Measurements from ENCODE around the gene SNX9.
"Not testable (repeated sequence)": the region's sequence is repeated elsewhere in the genome, so short reads cannot be mapped to it uniquely, and the experiment has no call there.

The SNX9 gene

DNA sequence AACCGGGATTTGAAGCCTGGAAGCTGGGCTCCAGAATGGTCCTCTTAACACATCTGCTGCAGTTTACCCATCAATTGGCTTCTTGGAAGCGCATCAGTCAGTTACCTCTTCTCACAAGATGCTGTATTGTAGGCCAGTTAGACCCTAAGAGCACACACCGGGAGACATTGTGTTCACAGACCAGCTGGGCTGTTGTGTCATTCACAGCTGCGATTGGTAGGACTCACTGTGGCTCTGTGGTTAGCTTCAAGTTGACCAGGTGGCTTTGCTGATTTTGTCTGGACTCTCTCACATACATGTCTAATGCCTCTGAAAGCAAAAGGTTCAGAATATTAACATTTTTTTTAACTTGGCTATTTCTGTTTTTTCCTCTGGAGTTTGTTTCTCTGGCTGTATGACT lies 64.8 kb downstream of the SNX9 start:
- DNase-seq (ENCODE audit: low spot score): no peak

DNA sequence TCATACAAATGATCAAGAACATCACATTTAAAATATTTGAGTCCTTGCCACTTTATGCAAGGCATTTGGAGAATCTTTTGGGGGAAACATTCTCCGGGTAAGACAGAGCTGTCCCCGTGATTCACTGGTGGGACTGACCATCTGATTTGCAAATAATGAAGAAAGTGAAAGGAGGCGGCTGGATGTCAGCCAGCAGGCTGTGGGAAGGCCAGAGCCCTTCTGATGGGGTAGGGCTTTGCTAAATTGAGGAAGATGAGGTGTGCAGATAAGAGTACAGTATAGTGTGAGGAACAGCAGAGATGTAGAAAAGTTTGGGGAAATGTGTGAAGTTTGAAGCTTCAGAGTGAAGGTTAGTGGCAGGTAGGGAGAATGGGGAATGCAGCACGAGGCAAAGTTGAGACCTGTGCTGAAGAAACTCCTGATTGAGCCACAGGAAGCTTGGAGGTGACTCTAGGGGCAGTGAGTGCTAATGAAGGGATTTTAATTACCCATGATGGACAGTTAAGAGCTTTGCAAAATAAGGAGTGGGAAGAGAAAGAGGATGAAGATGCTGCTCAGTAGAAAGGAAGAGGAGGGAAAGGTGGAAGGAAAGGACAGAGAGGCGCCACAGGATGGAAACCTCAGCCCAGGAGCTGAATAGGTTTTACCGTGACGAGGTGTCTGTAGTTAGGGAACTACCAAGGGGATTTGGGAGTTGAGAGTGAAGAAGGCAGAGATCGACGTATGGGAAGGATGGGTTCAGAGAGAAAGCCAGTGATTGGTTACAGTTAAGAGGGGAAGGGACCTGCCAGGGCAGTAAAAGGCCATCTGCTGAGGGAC lies 68.7 kb downstream of the SNX9 start:
- DNase-seq (ENCODE audit: low spot score): no peak

DNA sequence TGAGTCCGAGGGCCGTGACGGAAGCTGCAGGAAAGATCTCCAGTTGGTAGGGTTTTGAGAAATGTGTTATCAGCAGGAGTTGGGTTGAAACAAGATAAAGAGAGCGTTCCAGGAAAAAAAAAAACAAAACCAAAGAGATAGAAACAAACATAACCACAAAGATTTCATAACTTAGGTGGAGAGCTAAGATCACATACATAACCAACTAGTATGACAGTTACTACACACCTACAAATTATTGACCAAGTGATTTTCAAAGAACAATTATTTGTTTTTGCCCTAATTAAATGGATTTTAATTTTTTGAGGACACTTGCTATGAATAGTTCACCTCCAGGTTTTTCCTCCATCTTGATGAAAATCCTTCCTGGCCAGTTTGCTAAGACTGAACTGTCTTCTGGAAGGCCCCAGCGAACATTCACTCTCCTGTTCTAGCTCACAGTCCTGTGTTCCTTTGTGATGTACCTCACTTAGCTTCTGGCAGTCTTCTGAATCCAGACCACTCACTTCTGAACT lies 69.4 kb downstream of the SNX9 start:
- no peak for DNase-seq (ENCODE audit: low spot score)

DNA sequence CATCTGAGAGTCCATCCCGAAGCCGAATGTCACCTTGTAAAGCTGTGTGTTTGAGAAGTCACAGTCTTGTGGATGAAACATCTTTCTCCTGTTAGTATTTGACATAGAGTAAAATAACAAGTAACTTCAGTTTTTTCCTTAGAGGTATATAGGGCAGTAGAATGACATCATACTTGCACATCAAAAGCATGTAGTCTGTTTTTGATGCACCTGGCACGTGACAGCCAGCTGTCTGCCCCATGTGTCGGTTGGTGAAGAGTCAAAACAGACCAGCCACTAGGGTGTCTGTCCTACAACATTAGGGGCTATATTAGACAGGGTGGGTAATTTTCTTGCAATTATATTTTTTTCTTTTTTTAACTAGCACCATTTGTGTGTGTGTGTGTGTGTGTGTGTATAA lies 70.2 kb downstream of the SNX9 start:
- no peak for DNase-seq (ENCODE audit: low spot score)

DNA sequence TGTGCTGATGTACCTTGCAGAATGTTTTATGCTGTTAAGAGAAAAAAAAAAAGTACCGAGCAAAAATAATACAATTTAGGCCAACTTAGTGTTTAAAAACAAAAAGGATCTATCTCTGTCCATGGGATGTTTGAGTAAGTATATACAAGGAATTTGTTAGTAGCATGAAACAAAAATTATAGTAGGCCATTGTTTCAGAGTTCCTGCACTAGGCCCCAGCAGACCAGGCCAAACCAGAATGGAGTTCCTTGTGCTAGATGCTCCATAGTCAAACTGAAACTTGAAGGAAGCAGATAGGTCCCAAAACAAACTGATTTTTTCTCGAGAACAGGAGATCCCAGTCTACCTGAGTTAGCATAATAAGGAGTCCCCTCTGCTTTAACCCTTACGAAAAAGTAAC lies 72.5 kb downstream of the SNX9 start:
- no peak for DNase-seq (ENCODE audit: low spot score)

DNA sequence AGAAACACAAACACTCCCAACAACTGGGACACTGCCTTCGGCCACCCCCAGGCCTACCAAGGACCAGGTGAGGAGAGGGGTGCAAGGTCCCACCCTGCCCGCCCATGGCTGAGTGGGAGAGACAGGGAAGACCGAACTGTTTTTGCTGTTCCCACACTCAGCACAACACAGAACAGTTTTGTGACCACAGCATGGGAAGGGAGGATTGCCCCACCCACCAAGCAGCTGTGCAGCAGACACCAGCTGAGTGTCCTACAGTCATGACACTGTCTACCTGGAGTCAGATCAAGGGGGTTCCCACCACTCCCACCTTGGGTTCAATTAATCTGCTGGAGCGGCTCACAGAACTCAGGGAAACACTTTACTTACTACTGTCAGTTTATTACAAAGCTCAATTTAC lies 73.9 kb downstream of the SNX9 start:
- no peak for DNase-seq (ENCODE audit: low spot score)

DNA sequence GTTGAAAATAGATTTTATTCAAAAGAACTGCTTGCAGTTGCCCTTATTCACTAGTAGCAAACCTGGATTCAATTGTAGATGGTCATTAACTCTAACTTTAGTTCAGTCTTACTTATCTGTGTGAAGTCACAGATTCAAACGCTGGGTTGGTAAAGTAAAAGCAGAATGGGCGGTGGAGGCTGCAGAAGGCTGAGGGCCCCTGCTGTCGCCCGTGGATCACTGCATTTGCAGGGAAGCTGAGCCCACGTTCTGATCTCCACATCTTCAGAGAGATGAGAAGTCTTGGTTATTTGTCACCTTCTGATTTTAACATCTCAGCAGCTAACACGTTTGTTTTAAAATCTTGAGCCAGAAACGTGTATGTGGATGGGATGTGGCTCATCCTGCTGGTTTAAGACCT lies 75.1 kb downstream of the SNX9 start:
- DNase-seq (ENCODE audit: low spot score): no peak

DNA sequence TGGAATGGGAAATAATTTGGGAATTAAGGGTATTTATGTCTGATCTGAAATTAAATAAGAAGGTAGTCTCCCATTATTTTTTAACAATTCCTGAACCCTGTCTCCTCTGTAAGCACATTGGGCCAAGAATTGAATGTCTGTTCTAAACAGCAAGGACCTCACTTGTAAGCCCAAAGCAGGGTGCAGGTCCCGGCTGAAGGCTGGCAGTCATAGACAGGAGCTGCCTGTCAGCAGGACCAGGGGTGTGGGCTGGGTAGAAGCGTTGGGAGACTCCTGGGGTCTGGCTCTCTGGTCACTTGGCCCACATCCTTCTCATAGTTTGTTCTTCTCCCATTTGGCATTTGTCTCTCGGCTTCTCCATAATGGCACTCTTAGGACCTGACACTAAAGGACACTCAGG lies 75.6 kb downstream of the SNX9 start:
- DNase-seq (ENCODE audit: low spot score): no peak

DNA sequence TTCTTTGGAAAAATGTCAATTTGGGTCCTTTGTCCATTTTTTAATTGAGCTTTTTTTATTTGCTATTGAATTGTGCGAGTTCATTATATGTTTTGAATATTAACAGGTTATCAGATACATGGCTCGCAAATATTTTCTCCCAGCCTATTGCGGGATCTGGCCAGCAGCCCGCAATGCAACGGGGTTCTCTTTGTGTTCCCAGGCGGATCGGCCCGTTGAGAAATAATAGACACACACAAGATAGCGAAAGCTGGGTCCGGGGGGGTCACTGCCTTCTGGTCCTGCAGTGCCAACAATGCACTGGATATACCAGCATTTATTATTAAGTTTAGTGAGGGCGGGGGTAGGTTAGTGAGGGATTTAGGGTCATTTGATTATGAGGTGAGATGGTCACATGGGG lies 77.2 kb downstream of the SNX9 start:
- not testable (repeated sequence) for DNase-seq (ENCODE audit: low spot score)

DNA sequence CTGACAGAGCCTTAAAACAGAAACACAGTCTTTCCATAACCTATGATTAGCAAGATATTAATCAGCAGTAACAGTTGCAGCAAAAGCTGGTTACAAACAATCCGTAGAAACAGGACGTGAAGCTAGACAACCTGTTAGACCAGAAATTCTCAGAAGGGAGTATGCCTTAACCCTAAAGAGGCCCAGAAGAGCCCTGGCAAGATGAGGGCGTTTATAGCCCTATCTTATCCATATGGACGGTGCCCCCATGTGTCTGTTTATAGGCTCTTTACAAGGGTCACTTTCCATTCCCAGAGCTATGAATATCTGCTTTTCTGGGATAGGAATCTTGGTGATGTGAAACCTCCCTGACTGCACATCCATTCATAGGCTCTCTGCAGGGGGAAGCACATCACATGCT lies 77.7 kb downstream of the SNX9 start:
- not testable (repeated sequence) for DNase-seq (ENCODE audit: low spot score)

DNA sequence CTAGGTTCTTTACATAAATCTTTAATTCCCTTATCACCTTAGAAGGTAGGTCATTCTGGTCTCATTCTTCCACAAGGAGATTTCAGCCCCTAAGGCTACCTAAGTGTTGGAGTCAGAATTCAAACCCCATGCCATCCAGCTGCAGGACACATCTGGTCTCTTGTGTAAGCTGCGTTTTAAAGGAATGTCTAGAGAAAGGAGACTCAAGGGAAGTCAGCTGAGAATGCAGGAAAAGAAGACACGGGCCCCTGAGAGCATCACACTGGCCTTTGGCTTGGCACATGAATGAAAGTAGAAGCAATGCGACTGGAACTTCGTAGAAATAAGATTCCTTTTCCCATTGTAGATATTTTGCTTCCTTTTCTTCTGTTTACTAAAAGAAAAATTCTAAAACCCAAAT lies 82.0 kb downstream of the SNX9 start:
- no peak for DNase-seq (ENCODE audit: low spot score)

DNA sequence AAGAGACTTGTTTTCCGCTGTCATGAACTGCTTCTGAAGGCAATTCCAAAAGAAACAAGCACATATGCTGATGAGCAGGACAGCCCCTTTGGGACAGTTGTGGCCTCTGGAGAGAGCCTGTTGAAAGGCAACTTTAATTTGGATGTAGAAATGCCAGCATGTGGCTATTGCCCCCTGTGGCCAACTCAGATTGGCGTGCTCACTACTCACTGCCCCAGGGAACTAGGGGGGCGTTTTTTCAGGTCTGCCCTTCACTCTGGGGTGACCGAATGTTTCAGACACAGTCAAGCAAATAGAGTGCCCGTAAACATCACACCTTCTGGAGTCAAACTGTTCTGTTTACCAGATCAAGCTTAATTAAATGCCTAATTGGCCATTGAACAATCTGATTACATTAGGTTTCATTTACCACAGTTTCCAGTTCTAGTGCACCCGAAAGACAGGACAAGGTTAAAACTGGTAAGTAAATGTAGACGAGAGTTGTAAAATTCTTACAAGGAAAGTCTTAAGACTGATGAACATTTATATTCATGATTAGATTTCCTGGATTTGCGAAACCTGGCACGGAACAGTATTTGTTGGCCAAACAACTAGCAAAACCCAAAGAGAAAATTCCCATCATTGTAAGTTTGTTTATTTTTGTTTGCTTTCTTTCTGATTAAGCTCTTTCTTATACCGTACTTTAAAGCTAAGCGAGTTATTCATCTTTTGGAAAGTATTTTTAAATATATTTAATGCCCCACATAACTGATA lies 82.7 kb downstream of the SNX9 start:
- no peak for DNase-seq (ENCODE audit: low spot score)

DNA sequence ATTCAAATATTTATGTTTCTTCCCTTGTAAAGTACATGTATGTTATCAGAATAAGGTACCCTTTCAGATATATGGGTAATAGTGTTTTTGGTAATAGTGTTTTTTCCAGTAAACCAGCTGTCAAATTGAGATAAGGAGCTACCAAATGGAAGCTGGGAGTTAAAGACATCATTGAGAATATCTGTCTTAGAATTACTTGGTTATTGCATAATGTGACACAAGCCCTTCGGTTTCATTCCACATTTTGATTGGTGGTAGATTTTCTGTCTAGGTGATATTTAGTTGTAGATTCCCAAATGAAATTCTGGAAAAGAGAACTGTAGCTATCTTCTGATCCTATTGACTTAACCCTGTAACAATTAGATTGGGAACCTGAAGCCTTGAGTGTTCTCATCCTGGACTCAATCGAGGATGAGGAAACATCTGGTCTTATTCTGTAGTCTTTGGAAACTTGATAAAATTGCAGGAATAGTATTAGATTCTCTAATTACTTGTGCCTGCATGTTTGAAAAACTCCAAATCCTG lies 83.6 kb downstream of the SNX9 start:
- DNase-seq (ENCODE audit: low spot score): no peak

DNA sequence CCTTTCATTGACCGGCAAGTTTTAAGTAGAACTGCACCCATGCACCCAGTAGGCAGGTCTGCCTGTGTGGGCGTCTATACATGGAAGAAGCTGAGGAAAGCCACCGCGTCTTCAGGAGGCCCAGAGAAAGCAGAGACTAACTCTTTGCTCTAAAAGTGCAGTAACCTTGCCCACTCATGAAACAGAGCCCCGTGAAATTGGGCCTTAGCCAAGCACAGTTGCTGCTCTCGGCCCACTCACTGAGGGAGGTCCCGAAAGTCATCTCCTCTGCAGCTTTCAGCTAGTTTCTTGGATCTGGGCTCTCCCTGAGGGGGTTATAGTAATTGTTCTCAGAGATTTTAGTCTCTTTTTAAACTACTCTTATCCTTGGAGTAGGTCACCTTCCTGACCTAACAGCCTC lies 84.6 kb downstream of the SNX9 start:
- DNase-seq (ENCODE audit: low spot score): no peak

DNA sequence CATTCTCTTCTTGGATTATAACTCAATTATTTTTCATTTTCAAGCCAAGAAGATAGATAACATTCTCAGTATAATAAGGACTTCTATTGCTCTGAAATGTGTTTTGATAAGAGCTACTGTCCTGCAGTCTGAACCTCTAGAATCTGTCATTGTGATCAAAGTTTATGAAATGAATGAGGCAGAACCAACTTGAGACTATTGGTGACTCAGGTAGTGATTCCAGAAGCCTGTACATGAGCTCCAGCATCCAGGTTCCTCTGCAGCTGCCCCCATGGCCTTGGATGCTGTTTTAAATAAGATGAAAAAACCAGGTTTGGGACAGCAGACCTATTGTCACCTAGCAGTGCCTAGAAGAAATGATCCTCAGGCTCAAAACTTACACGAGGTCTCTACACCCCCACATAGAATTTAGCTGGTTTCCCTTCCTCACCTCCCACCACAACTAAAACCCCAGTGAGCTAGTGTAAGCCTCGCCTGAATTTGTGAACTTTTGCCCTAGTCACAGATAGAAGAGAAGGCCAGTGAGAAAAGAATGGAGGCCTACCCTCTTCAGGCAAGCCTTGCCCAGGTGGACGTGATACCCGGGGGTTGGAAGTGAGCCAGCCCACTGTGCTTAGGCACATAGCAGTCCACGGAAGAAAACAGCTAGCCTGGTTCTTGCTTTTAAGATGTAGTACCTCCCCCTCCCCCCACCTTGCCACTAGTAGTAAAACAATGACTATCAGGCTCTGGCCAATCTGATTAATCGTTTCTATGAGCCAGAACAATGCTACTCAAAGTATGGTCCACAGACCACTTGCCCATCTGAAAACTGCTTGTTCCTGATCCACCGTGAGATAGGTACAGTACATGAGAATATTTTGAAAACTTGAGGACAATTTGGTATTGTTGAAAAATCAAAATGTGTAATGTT lies 85.6 kb downstream of the SNX9 start:
- no peak for DNase-seq (ENCODE audit: low spot score)

DNA sequence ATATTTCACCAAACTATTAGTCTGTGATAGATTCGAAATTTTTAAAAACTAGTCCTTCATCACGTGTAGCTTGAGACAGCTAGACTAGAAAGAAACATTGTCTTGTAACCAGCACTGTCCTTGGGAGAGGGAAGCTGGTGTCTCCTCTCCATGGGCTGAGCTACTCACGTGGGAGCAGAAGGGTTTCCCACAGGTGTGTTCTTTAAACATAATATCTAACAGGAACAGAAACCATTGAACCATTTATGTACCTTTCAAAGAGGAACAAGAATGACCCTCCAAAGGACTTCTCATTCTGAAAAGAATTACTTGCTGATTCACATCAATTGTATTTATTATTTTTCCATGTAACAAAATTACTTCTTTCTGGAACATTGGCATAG lies 86.2 kb downstream of the SNX9 start:
- DNase-seq (ENCODE audit: low spot score): no peak

DNA sequence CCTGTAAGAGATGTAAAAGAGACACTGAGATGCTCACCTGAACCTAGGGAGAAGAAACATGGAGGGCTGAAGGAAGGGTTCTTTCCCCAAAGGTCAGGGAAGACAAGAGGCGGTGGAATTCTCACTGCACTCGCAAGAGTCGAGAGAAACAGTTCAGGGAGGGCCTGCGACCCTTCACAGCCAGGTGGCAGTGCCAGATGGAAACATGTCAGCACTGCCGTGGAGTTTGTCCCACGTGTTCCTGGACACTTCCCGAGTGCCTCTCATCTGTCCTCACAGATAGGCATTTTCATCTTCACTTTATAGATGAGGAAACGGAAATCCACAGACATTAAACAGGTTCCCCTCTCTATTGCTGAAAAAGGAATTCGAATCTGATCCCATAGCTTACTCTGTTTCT lies 88.2 kb downstream of the SNX9 start:
- DNase-seq (ENCODE audit: low spot score): no peak

DNA sequence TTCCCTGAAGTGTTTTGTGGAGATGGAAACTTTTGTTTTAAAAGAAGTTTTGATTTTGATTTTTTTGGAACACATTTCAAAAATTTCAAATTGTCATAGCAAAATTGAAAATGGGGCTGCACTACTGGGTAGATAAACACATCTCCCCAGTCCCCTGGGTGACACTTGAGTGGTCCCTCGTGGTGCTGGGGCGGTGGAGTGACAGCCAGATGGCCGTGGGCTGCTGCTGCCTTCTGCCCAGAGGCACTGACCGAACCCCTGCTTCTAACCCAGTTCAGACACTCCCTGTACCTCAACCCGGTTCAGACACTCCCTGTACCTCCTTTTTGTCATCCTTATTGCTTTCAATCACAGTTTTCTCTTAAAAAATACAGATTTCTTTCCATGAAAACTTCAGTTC lies 88.7 kb downstream of the SNX9 start:
- no peak for DNase-seq (ENCODE audit: low spot score)

DNA sequence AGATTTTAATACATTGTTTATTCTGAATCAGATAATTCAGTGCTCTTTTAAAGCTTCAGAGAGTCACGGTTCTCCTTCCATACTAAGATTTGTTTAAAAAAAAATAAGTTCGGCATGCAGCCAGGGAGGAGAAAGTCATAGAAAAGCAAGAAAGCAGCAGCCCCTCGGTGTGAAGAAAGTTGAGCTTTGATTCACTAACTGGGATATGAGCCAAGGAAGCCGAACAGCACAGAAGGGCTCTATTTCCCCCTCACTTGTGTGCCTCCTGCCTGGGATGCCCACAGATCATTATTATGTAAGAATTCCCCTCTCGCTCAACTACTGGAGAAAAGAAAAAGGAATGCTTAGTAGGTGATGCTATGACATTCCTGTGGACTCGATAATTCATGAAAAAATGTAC lies 89.3 kb downstream of the SNX9 start:
- no peak for DNase-seq (ENCODE audit: low spot score)

DNA sequence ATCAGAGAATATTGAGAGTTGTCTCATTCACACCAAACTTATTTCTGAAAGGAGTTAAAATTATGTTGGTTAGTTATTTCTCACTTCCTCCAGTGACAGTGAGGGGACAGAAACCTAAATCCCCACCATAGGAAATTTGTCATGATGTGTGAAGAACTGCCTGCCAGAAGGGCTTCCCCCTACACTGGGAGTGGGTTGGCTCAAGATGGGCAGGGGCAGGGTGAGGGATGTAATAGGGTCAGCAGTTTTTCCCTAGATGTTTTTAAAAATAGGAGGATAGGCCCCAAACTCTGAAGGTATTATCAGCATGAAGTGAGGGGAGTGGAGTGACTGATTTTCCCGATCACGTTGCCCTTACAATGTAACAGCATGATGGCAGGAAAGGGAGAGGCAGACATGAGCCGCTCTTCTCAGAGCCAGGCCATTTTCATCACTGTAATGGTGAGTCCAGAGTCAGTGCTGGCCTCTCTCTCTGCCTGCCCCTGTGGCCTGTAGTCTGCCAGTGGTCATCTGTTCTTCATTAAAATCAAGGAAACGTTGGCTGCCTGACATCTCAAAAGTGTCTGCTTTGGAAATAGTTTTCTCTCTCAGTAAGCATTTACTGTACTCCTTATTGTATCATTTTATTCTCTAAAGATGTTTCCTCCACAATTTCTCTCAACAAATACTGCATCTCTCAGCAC lies 98.8 kb downstream of the SNX9 start:
- no peak for DNase-seq (ENCODE audit: low spot score)

DNA sequence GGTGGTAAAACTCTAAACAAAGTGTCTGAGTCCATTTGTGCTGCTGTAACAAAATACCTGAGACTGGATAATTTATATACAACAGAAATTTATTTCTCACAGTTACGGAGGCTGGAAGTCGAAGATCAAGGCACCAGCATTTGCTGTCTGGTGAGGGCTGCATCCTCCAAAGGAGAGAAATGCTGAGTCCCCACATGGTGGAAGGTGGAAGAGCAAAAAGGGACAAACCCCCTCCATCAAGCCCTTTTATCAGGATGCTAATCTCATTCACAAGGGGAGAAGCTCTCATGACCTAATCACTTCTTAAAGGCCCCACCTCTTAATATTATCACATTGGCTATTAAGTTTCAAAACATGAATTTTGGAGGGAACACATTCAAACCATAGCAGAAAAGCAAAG lies 102.7 kb downstream of the SNX9 start:
- no peak for DNase-seq (ENCODE audit: low spot score)

DNA sequence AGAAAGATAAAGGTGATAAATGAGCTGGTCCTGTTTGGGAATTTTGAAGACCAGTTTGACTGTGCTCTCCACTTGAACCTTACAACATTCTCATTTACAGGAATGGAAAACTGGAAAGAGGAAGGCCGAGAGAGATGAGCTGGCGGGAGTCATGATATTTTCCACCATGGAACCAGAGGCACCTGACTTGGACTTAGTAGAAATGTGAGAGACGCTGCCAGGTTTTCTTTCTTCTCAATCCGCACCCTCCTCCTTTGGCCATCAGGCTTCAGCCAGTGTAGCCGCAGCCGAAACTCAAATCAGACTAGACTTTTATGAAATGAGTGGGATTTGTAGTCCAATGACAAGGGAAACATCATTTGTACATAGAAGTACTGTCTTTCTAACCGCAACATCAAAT lies 104.0 kb downstream of the SNX9 start:
- no peak for DNase-seq (ENCODE audit: low spot score)

All from LoVo (cell line).